Activated B cell treated with CpG ODN at 0.5 μM for 24 hours (primary cell): ENCODE data around the gene RAB19. TPM values are rescaled to one million over a fixed set of nuclear protein-coding genes. Genes with fewer than 3 reads are reported as not detected.

Experiments
- ATAC-seq: fragments of 200-7000 bp; cut with Tn5 transposase; one replicate; pipeline ENCODE4 v1.10.0; 2021; ENCODE audit warnings: low read depth, mild to moderate bottlenecking, moderate library complexity
- CTCF ChIA-PET: fragments of 350-600 bp; sonication (Branson Sonifier 250); formaldehyde crosslinking; loops from one replicate; lab custom pipeline; 2021; ENCODE audit warnings: antibody characterized with exemption; lab: Charles Lee
- POLR2A ChIA-PET: fragments of 350-600 bp; sonication (Branson Sonifier 250); formaldehyde crosslinking; loops from one replicate; lab custom pipeline; 2021; ENCODE audit warnings: antibody characterized with exemption; lab: Charles Lee
- DNase-seq: peaks from one replicate; pipeline ENCODE4 v3.0.0; 2022
- H3K27ac Mint-ChIP-seq: one replicate; pipeline ENCODE4 v1.8.0; 2020; ENCODE audit warnings: mixed read lengths
- H3K27me3 Mint-ChIP-seq: one replicate; pipeline ENCODE4 v1.8.0; 2021; ENCODE audit warnings: mixed read lengths
- H3K36me3 Mint-ChIP-seq: one replicate; pipeline ENCODE4 v1.8.0; 2021; ENCODE audit warnings: low read depth, mixed read lengths
- H3K4me1 Mint-ChIP-seq: one replicate; pipeline ENCODE4 v1.8.0; 2021; ENCODE audit warnings: mixed read lengths
- H3K4me3 Mint-ChIP-seq: one replicate; pipeline ENCODE4 v1.8.0; 2020; ENCODE audit warnings: mild to moderate bottlenecking, mixed read lengths
- H3K9me3 Mint-ChIP-seq: one replicate; pipeline ENCODE4 v1.8.0; 2020; ENCODE audit warnings: mixed read lengths
- intact Hi-C: fragments of 100-400 bp; cut with micrococcal nuclease; formaldehyde crosslinking; loops from one replicate; pipeline ENCODE4 v1.15.1; 2024
- total RNA-seq: library from RNA; stranded (reverse); gene quantifications from 2 replicates; pipeline ENCODE4 v1.2.3, GENCODE V29; 2022
- TF ChIP-seq, protein P1 (sequence below): fragments of 200-600 bp; IDR thresholded peaks from one replicate; pipeline ENCODE4 v1.8.0; 2022; ENCODE audit warnings: antibody characterized with exemption, mild to moderate bottlenecking

RAB19 gene, protein sequence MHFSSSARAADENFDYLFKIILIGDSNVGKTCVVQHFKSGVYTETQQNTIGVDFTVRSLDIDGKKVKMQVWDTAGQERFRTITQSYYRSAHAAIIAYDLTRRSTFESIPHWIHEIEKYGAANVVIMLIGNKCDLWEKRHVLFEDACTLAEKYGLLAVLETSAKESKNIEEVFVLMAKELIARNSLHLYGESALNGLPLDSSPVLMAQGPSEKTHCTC
- total RNA-seq = 0.37 and 0.55 TPM in 2 replicates

DNA sequence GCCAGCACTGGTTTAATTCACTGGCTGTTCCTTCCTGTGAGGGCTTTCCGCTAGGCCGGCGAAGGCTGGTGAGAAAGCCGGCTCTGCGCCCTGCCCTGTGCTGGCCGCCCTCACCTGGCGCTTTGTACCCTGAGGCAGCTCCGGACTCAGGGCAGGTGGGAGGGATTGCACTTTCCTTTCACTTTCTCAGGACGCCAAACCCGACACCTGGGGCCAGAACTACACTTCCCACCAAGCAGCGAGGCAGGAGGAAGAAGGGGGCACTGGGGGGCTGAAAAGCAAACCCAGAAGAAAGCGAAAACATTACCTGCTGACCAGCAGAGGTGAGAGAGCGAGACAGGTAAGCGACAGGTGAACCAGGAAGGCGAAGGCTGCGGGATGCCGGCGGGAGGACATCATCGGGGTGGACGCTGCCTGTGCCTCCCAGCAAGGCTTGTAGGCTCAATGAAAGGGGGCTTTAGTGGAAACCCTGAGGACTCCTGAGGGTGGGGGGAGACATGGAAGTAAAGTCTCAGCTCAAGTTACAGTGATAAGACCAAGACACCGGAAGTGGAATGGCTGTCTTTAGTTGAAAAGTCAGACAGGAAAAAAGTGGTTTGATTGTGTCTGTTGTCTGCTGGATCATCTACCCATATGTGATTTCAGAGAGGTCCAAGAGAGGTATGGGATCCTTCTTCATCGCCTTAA is at the start of gene RAB19:
TSS of gene RAB19 (plus strand) at position 181 of the 687 bp plus-strand sequence. CDS start 3,589 bp downstream, outside the sequence.
- DNase-seq = peak; percentile 20
- intact Hi-C loops = loop anchor here (2.0 kb wide), 1 partner anchor 13 kb away; no protein-coding TSS in a partner anchor
- TF ChIP-seq, protein P1, sequence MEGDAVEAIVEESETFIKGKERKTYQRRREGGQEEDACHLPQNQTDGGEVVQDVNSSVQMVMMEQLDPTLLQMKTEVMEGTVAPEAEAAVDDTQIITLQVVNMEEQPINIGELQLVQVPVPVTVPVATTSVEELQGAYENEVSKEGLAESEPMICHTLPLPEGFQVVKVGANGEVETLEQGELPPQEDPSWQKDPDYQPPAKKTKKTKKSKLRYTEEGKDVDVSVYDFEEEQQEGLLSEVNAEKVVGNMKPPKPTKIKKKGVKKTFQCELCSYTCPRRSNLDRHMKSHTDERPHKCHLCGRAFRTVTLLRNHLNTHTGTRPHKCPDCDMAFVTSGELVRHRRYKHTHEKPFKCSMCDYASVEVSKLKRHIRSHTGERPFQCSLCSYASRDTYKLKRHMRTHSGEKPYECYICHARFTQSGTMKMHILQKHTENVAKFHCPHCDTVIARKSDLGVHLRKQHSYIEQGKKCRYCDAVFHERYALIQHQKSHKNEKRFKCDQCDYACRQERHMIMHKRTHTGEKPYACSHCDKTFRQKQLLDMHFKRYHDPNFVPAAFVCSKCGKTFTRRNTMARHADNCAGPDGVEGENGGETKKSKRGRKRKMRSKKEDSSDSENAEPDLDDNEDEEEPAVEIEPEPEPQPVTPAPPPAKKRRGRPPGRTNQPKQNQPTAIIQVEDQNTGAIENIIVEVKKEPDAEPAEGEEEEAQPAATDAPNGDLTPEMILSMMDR = no peak
- Mint-ChIP-seq H3K27ac (peak within 1 kb of the TSS; percentile 46), H3K27me3 (no peaks in the 10 kb centered on the region), H3K36me3 (no peaks in the 10 kb centered on the region), H3K9me3 (no peaks in the 10 kb centered on the region), H3K4me3 (peak within 1 kb of the TSS; percentile 85), H3K4me1 (peaks cover 13% of the 10 kb centered on the region)
- ChIA-PET POLR2A (no interaction called here), CTCF (no interaction called here)
- ATAC-seq = peak; percentile 81

DNA sequence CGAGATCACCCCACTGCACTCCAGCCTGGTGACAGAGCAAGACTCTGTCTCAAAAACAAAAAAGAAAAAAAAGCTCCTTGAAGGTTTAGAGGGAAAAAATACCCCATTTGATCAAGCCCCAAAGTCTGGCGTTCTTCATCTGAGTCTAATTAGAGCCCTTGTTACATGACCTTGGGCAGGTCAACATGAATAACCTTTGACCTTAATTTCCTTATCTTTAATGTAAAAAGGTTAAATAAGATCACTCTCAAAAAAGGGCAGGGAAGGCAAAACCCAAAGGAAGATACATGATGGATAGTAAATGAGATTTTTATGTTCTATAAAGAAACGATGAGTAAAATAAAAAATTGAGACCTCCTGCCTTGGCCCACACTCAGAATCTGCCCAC is 45.8 kb upstream of the RAB19 start:
- TF ChIP-seq, protein P1 = no peak
- CTCF ChIA-PET = no interaction called here
- Mint-ChIP-seq H3K27ac (no peak overlapping the region), H3K9me3 (no peaks in the 10 kb centered on the region), H3K4me3 (no peak overlapping the region), H3K36me3 (peaks cover 18% of the 10 kb centered on the region), H3K4me1 (peaks cover 15% of the 10 kb centered on the region), H3K27me3 (no peaks in the 10 kb centered on the region)
- DNase-seq = no peak
- ATAC-seq = no peak
- POLR2A ChIA-PET = no interaction called here
- intact Hi-C loops = loop anchor here (2.0 kb wide), 1 partner anchor 33 kb away; no protein-coding TSS in a partner anchor

DNA sequence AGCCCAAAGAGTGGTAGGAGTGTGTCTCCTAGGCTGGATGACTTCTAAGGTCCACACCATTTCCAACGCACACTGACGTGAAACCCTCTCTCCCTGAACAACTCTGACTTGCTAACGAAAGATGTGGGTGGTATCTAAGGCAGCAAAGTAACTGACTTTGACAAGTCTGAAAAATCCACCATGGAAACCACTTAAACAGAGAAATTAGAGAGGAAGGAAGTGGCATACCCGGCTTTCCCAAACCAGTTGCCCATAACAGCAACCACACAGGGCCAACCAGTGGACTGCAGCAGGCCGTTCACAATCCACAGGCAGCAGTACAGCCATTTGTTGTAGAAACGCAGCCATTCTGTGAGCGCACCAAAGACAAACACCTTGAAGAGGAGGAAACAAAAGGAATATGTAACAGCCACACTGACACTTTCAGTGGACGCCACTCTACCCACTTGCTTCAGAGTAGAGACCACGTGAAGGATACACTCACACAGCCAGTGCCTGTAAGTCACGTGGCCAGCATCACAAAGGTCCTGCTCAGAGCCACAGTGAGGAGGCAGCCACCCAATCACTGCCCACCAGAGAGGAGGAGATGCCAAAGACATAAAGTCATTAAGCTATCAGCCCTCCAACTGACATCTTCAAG is 45.3 kb upstream of the RAB19 start:
- ChIA-PET CTCF (no interaction called here), POLR2A (no interaction called here)
- Mint-ChIP-seq H3K27me3 (no peaks in the 10 kb centered on the region), H3K4me3 (peak overlapping the region; percentile 86), H3K36me3 (peaks cover 16% of the 10 kb centered on the region), H3K27ac (no peak overlapping the region), H3K4me1 (peaks cover 15% of the 10 kb centered on the region), H3K9me3 (no peaks in the 10 kb centered on the region)
- DNase-seq (no peak), ATAC-seq (peak; percentile 38)
- intact Hi-C loops = loop anchor here (2.0 kb wide), 1 partner anchor 32 kb away; no protein-coding TSS in a partner anchor
- TF ChIP-seq, protein P1 = no peak

DNA sequence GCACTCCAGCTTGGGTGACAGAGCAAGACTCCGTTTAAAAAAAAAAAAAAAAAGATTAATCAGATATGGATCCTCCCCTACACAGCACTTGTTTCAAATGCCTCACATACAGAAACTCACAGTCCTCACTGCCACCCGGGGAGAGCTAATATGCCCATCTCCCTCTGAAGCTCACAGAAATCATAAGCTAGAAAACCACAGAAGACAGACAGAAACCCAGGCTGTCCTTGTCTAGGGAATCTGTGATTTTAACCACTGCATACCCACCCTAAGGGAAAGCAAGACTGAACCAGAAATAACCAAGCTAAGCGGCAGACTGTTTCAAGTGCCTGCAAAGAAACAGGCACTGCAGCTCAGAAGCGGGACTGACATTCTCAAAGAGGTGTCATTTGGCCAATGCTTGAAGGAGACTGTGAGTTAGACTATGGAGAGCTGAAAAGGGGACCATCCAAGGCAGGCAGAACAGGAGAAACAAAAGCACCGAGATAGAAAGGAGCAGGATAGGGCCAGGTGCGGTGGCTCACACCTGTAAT is 43.1 kb upstream of the RAB19 start:
- no peak overlapping the region for H3K4me3 Mint-ChIP-seq
- H3K27me3 Mint-ChIP-seq = no peaks in the 10 kb centered on the region
- CTCF ChIA-PET = no interaction called here
- no peak for ATAC-seq
- H3K4me1 Mint-ChIP-seq = peaks cover 15% of the 10 kb centered on the region
- POLR2A ChIA-PET = interaction anchor here (0.6 to 0.7 kb wide), 3 partner anchors 10 to 132 kb away, joined by 4 to 7 read pairs (median 6); no protein-coding TSS in a partner anchor
- DNase-seq = no peak
- H3K9me3 Mint-ChIP-seq = no peaks in the 10 kb centered on the region
- TF ChIP-seq, protein P1 = no peak
- H3K36me3 Mint-ChIP-seq = peaks cover 10% of the 10 kb centered on the region
- H3K27ac Mint-ChIP-seq = no peak overlapping the region
- intact Hi-C loops = no loop called here
